K562 (cell line): ENCODE measurements around the gene CREB3L1. TPM values are rescaled to one million over a fixed set of nuclear protein-coding genes. Genes with fewer than 3 reads are reported as not detected.

ENCODE experiments used
- ARID1B ChIP-seq: fragments of 450-650 bp; IDR thresholded peaks from 2 replicates; pipeline ENCODE4 v1.6.1; 2016; ENCODE audit warnings: antibody characterized with exemption, mild to moderate bottlenecking, inconsistent platforms
- ATF7 ChIP-seq: fragments of 450-650 bp; IDR thresholded peaks from 2 replicates; pipeline ENCODE4 v1.7.1; 2014; ENCODE audit warnings: mild to moderate bottlenecking, moderate library complexity
- DNMT1 ChIP-seq: fragments of 450-650 bp; IDR thresholded peaks from 2 replicates; pipeline ENCODE4 v1.6.1; 2016; ENCODE audit warnings: antibody characterized with exemption, mild to moderate bottlenecking
- ERF ChIP-seq: fragments of 450-650 bp; formaldehyde crosslinking; IDR thresholded peaks from 2 replicates; pipeline ENCODE4 v1.4.0; 2020; ENCODE audit warnings: mild to moderate bottlenecking, mixed read lengths
- MAFF ChIP-seq: IDR thresholded peaks from 2 replicates; pipeline ENCODE4 v1.6.1; 2012; ENCODE audit warnings: low read length, improper control_type of control experiment
- MCM2 ChIP-seq: fragments of 450-650 bp; IDR thresholded peaks from 2 replicates; pipeline ENCODE4 v1.6.1; 2017; ENCODE audit warnings: low read depth, mild to moderate bottlenecking
- NFE2L1 ChIP-seq: fragments of 450-650 bp; IDR thresholded peaks from 2 replicates; pipeline ENCODE4 v1.6.1; 2016; ENCODE audit warnings: missing genetic modification characterization, low read depth, mild to moderate bottlenecking, missing compliant biosample characterization, moderate library complexity, borderline replicate concordance
- PHB2 ChIP-seq: fragments of 450-650 bp; IDR thresholded peaks from 2 replicates; pipeline ENCODE4 v1.6.1; 2017; ENCODE audit warnings: low read depth
- PHF21A ChIP-seq: fragments of 450-650 bp; IDR thresholded peaks from 2 replicates; pipeline ENCODE4 v1.6.1; 2017; ENCODE audit warnings: low read depth, borderline replicate concordance
- PHF8 ChIP-seq: fragments of 200-600 bp; sonication (generic); IDR thresholded peaks from 2 replicates; pipeline ENCODE4 v1.6.1; 2012; ENCODE audit warnings: mixed run types, mild to moderate bottlenecking, inconsistent platforms, low read length, moderate library complexity, borderline replicate concordance
- POLR2A ChIP-seq: fragments of 450-650 bp; conservative IDR thresholded peaks from 2 replicates; pipeline ENCODE4 v1.6.1; 2016
- POLR3G ChIP-seq: IDR thresholded peaks from 2 replicates; pipeline ENCODE4 v1.6.1; 2011; ENCODE audit not compliant: insufficient read length, insufficient replicate concordance; ENCODE audit errors: extremely low read depth
- PTRF ChIP-seq: fragments of 450-650 bp; IDR thresholded peaks from 2 replicates; pipeline ENCODE4 v1.6.1; 2016; ENCODE audit warnings: mild to moderate bottlenecking, missing genetic modification characterization, missing compliant biosample characterization
- RBM39 ChIP-seq: fragments of 200-400 bp; formaldehyde crosslinking; optimal IDR thresholded peaks from 2 replicates; pipeline ENCODE3; 2018; ENCODE audit warnings: low read depth, low read length
- WHSC1 ChIP-seq: IDR thresholded peaks from one replicate; pipeline ENCODE4 v1.6.1; 2012; ENCODE audit warnings: low read length, control low read depth, inconsistent platforms
- ZBTB17 ChIP-seq: fragments of 450-650 bp; formaldehyde crosslinking; IDR thresholded peaks from 2 replicates; pipeline ENCODE4 v1.4.0; 2020; ENCODE audit warnings: mild to moderate bottlenecking
- ZNF133 ChIP-seq: fragments of 250-450 bp; sonication (Bioruptor Pico); IDR thresholded peaks from 2 replicates; pipeline ENCODE4 v1.4.0; 2020; ENCODE audit warnings: mild to moderate bottlenecking
- ZNF354B ChIP-seq: fragments of 250-450 bp; sonication (Bioruptor Pico); IDR thresholded peaks from 2 replicates; pipeline ENCODE4 v1.4.0; 2020
- polyA plus RNA-seq, 8 experiments: library from polyadenylated mRNA; depleted of rRNA in 4 of 8; stranded (reverse) in 5 of 8; unstranded in 3 of 8; fragments of >200 nt; fragmentation: Nextera tagmentation in 2 of 8; fragmentation: Illumina TruSeq in 1 of 8; extraction: Ambion mirVana in 2 of 8; extraction: Trizol in 1 of 8; gene quantifications; 2 replicates each; pipeline versions ENCODE4 v1.2.1 to v1.2.3, GENCODE V29; 2011 to 2014; ENCODE audit warnings: inconsistent platforms in 1 of 8, missing spikeins in 1 of 8
- total RNA-seq, 7 experiments: library from RNA; depleted of rRNA in 6 of 7; stranded (reverse); fragments of >200 nt in 6 of 7; fragmentation: Illumina TruSeq in 2 of 7; extraction: Trizol in 2 of 7; gene quantifications; 2 replicates each; pipeline versions ENCODE4 v1.2.1 to v1.2.3, GENCODE V29; 2011 to 2021; ENCODE audit warnings: low replicate concordance in 1 of 7
- TF ChIP-seq, protein P1 (sequence below): sonication (generic); formaldehyde crosslinking; IDR thresholded peaks from 2 replicates; pipeline ENCODE4 v1.8.0; 2022; ENCODE audit warnings: missing genetic modification reagents, mild to moderate bottlenecking, borderline replicate concordance
- TF ChIP-seq, protein P2 (sequence below), 2 experiments: fragments of 450-650 bp in 1 of 2; sonication (generic) in 1 of 2; formaldehyde crosslinking in 1 of 2; IDR thresholded peaks in 1 of 2; conservative IDR thresholded peaks in 1 of 2; 2 replicates each; pipeline versions ENCODE4 v1.6.1 to v1.8.1; 2016 to 2023; ENCODE audit warnings: mild to moderate bottlenecking in 2 of 2, moderate library complexity in 2 of 2, inconsistent platforms in 1 of 2, missing genetic modification reagents in 1 of 2
- TF ChIP-seq, protein P3 (sequence below): IDR thresholded peaks from 3 replicates; pipeline ENCODE4 v1.6.1; 2011; ENCODE audit warnings: borderline replicate concordance, mild to moderate bottlenecking, moderate library complexity; ENCODE audit not compliant: insufficient read length; ENCODE audit errors: extremely low read depth
- TF ChIP-seq, protein P4 (sequence below): IDR thresholded peaks from 2 replicates; pipeline ENCODE4 v1.6.1; 2016; ENCODE audit warnings: missing genetic modification characterization, missing compliant biosample characterization

Gene CREB3L1
- total and polyA plus RNA-seq, 9 of the 15 experiments (the other 6 are each of a cell fraction or from before 2014, with no cell fraction given): 1.2 to 27.6 (median 3.7) TPM

DNA sequence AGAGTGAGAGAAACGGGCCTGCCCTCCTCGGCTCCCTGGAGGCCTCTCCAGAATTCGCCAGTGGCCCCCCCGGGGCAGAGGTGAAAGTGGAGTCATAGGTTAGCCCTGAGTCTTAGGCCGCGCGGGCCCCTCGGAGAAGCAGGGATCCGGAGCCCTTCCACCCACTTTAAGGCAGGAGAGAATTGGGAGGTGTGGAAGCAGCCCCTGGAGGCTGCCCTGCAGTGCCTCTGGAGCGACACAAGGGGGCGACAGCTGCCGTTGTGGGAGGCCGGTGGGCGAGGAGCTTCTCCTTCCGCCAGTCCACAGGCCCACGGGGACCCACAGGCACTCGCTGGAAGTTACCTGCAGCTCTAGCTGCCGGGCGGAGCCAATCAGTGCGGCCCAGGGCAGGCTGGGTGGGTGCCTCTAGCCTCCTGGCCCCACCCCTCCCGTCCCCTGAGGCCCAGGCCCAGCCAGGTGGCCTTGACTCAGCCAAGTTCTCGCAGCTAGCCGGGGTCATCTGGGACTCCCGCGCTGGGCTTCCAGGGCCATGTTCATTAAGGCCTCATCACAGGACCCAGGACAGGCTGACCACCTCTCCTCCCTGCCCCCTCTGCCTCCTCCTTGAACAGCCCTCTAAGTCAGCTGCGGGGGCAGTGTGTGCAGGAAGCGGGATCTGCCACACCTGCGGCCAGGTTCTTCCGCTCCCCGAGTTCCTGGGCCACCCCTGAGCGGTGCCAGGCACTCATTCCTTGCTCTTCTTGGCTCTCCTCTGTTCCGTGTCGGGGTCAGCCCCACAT, 74.8 kb downstream of the CREB3L1 start (continued):
- no peak for TF ChIP-seq ARID1B
- peak; percentile 52; the same call in 1 of the 2 replicates for TF ChIP-seq PHF8
- TF ChIP-seq POLR3G: no peak
- TF ChIP-seq, protein P1, sequence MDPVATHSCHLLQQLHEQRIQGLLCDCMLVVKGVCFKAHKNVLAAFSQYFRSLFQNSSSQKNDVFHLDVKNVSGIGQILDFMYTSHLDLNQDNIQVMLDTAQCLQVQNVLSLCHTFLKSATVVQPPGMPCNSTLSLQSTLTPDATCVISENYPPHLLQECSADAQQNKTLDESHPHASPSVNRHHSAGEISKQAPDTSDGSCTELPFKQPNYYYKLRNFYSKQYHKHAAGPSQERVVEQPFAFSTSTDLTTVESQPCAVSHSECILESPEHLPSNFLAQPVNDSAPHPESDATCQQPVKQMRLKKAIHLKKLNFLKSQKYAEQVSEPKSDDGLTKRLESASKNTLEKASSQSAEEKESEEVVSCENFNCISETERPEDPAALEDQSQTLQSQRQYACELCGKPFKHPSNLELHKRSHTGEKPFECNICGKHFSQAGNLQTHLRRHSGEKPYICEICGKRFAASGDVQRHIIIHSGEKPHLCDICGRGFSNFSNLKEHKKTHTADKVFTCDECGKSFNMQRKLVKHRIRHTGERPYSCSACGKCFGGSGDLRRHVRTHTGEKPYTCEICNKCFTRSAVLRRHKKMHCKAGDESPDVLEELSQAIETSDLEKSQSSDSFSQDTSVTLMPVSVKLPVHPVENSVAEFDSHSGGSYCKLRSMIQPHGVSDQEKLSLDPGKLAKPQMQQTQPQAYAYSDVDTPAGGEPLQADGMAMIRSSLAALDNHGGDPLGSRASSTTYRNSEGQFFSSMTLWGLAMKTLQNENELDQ: no peak
- no peak for TF ChIP-seq ZNF354B
- TF ChIP-seq, protein P2, sequence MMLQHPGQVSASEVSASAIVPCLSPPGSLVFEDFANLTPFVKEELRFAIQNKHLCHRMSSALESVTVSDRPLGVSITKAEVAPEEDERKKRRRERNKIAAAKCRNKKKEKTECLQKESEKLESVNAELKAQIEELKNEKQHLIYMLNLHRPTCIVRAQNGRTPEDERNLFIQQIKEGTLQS (IDR thresholded peaks at IDR 0.05): no peak
- TF ChIP-seq, protein P2 (CRISPR knock-in tag; conservative IDR thresholded peaks at IDR 0.05): no peak
- TF ChIP-seq, protein P3, sequence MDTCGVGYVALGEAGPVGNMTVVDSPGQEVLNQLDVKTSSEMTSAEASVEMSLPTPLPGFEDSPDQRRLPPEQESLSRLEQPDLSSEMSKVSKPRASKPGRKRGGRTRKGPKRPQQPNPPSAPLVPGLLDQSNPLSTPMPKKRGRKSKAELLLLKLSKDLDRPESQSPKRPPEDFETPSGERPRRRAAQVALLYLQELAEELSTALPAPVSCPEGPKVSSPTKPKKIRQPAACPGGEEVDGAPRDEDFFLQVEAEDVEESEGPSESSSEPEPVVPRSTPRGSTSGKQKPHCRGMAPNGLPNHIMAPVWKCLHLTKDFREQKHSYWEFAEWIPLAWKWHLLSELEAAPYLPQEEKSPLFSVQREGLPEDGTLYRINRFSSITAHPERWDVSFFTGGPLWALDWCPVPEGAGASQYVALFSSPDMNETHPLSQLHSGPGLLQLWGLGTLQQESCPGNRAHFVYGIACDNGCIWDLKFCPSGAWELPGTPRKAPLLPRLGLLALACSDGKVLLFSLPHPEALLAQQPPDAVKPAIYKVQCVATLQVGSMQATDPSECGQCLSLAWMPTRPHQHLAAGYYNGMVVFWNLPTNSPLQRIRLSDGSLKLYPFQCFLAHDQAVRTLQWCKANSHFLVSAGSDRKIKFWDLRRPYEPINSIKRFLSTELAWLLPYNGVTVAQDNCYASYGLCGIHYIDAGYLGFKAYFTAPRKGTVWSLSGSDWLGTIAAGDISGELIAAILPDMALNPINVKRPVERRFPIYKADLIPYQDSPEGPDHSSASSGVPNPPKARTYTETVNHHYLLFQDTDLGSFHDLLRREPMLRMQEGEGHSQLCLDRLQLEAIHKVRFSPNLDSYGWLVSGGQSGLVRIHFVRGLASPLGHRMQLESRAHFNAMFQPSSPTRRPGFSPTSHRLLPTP: no peak
- 0 out of 2 replicates have a peak, but pooled peaks have one; percentile 26 for TF ChIP-seq ATF7
- TF ChIP-seq PTRF: no peak
- TF ChIP-seq ERF (CRISPR knock-in tag): no peak
- TF ChIP-seq, protein P4, sequence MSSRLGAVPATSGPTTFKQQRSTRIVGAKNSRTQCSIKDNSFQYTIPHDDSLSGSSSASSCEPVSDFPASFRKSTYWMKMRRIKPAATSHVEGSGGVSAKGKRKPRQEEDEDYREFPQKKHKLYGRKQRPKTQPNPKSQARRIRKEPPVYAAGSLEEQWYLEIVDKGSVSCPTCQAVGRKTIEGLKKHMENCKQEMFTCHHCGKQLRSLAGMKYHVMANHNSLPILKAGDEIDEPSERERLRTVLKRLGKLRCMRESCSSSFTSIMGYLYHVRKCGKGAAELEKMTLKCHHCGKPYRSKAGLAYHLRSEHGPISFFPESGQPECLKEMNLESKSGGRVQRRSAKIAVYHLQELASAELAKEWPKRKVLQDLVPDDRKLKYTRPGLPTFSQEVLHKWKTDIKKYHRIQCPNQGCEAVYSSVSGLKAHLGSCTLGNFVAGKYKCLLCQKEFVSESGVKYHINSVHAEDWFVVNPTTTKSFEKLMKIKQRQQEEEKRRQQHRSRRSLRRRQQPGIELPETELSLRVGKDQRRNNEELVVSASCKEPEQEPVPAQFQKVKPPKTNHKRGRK (tag): no peak
- TF ChIP-seq MCM2: no peak
- TF ChIP-seq POLR2A: no peak; the same call in 1 of the 2 replicates
- TF ChIP-seq MAFF: no peak
- no peak for TF ChIP-seq DNMT1
- TF ChIP-seq PHB2: no peak
- no peak for TF ChIP-seq PHF21A
- TF ChIP-seq ZNF133 (CRISPR knock-in tag): no peak
- no peak for TF ChIP-seq ZBTB17
- no peak for TF ChIP-seq RBM39
- TF ChIP-seq NFE2L1 (tag): no peak
- no peak for TF ChIP-seq WHSC1
